Measurements from ENCODE around the gene TMA7B. TPM values are rescaled to one million over a fixed set of nuclear protein-coding genes. Genes with fewer than 3 reads are reported as not detected.
"Not testable (repeated sequence)": the region's sequence is repeated elsewhere in the genome, so short reads cannot be mapped to it uniquely, and the experiment has no call there.

The TMA7B gene
- total RNA-seq, 1 donor from 2014 or later: not detected

GRCh38 chr22:39949964-39950737 is 10.0 kb upstream of the TMA7B start:
- DNase-seq (no peak), ATAC-seq (no peak)
- intact Hi-C loops (cut with micrococcal nuclease): no loop called here

DNA sequence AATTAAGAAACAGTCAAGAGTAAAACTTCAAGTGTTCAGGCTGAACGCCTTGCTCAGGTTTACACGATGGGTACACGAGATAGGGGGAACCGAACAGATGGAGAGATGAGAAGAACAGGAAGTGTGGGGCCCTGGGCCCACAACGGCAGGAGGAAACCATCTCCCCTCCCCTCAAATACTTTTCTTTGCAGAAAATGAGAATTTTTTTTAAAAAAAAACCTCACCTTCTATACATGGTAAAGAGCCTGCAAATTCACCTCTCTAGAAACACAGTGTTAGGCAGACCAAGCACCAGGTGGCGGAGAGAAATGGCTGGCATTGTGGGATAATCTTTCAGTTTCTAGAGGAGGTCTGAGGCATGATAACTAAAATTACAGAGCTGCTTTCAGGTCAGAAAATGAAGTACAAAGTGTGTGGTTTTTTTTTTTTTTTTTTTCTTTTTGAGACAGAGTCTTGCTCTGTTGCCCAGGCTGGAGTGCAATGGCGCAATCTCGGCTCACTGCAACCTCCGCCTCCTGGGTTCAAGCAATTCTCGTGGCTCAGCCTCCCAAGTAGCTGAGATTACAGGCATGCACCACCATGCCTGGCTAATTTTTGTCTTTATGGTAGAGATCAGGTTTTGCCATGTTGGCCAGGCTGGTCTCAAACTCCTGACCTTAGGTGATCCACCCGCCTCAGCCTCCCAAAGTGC is 8.4 kb upstream of the TMA7B start:
- ATAC-seq; intact Hi-C loops (cut with micrococcal nuclease); DNase-seq: not testable (repeated sequence)

DNA sequence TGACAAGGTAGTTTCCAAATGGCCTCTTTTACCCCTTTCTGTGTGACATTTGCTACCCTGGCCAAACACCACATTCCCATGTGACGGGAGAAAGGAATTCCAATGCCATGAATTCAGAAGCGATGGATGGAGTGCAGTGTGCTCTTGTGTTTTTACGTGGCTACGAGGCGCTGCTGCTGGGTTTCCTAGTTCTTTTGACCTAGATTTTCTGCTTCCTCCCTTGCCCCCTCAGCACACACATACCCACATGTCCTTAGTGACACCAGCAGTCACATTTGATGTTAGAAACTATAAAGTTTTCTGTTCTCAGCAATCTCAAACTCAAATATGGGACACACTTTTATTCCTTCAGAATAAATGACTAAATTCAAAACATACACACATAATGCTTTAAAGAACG is 7.8 kb upstream of the TMA7B start:
- ATAC-seq: no peak
- intact Hi-C loops (cut with micrococcal nuclease): no loop called here
- no peak for DNase-seq

GRCh38 chr22:39953101-39953500 is 7.1 kb upstream of the TMA7B start:
- intact Hi-C loops (cut with micrococcal nuclease): no loop called here
- ATAC-seq (no peak), DNase-seq (no peak)

DNA sequence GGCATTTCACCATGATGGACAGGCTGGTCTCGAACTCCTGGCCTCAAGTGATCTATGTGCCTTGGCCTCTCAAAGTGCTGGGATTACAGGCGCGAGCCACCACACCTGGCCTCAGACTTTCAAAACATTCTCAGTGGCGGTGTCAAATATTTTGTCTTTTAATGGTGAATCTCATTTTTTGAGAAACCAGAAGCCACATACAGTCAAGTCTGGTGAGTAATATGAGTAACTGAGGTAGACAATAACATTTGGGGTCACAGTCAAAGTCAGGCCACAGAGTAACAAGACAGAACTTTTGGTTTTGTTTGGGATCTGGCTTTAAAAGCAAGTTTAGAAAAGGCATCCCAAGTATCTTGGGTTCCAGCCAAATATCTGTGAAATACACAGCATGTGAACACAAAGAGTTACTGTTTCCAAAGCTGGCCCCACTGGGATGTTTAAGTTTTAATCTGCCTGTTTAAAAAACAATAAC is 5.6 kb upstream of the TMA7B start:
- DNase-seq: no peak
- ATAC-seq: peak; percentile 23
- intact Hi-C loops (cut with micrococcal nuclease): no loop called here

DNA sequence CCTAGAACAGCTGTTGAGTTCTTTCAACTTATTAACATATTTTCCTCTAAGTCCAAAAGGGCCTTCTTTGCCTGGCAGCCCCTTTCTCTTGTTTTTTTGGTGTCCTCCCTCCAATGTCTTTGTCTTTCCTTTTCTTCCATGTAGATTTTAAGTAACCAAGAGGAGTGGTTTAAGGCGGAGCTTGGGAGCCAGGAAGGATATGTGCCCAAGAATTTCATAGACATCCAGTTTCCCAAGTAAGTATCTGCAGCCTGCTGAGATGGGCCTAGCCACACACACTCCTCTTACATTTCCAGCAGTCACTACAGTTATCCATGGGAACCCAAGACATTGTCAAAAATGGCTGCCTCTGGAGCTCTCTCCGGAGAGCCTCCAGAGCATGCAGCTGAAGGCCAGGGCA is 4.5 kb upstream of the TMA7B start:
- intact Hi-C loops (cut with micrococcal nuclease): no loop called here
- ATAC-seq: no peak
- DNase-seq: no peak

DNA sequence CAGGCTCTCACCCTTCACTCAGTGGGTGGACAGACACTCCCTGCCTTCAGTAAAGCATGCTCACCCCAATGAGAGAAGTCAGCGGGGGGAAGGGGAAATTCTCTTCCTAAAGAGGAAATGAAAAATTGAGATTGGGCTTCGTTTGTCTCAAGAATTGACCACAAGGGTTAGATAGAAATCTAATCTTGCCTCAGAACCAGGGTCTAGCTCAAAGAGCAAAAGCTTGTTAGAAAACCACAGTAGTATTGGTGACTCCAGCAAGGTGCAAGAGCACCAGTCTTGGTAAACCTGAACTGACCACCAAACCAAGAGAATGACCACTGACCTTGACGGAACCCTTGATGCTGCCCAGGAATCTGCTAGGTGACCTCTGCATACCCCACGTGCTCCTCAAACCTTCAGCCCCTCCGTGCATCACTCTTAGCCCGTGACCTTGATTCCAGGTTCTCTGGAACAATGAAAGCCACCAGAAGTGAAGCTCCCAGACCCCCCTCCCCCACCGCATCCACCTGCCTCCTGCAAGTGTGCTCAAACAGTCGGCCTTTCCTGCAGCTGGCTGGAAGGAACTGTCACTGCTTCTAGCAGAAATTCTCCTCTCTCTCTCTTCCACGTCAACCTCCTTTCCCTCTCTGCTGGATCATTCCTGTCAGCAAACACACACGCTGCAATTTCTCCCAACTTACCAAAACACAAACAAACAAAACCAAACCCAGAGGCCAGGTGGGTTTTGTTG is 3.1 kb upstream of the TMA7B start:
- ATAC-seq (no peak), DNase-seq (no peak)
- intact Hi-C loops (cut with micrococcal nuclease): no loop called here

DNA sequence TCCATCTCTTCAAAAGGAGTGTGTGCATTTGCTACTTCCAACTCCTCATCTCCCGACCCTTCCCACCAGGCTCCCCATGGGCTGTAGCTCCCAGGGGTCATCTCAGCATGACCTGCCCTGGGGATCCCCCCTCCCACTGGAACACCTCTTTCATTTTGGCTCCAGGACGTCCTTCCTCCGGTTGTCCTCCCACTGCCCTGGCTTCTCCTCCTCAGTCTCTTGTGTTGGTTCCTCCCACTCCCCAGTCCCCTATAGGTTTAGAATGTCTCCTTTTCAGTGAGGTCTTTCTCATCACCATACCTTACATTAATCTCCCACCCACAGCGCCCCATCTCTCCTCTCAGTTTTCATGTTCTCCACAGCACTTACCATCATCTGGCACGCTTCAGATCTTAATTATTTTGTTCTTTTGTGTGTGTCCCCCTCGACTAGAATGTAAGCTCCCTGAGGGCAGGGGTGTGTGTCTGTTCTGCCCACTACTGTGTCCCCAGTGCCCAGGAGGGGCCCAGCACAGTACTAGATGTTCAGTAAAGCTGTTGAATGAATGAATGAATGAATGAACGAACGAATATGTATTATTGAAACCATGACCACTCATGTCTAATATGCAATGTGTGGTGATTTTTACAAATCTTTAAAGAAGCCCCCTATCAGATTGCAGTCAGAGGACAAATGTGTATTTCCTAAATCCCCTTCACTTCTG is 2.0 kb upstream of the TMA7B start:
- DNase-seq: no peak
- intact Hi-C loops (cut with micrococcal nuclease): no loop called here
- no peak for ATAC-seq

DNA sequence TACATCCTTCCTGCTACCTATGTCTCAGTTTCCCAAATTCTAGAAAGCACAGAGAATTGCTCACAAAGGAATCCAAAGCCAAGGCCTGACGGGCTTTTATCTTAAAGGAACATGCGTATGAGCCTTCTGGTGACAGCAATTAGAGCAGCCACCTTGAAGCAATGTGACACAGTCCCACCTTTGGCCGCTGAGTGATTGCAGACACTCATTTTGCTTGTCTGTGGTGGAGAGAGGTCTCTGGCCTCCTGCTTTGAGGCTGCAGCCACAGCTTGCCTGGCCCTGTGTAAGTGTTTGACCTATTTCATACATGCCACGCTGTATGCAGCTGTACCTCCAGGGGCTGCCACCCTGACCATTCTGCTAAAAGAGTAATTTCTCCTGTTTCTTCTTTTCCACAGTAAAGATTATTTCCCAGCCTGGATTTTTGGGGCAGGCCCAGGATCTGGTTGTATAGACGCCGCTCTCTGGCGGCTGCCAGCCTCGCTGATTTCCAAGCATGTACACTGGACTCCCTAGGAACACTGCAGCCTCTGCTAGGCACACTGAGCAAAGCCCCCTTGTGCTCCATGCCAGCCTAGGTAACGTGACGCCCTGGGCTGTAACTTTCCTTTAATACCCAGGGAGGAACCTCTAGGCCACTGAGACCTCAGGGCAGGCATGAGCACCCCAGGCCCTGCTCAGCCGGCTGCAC is 1.1 kb upstream of the TMA7B start:
- intact Hi-C loops (cut with micrococcal nuclease): no loop called here
- DNase-seq: no peak
- no peak for ATAC-seq

GRCh38 chr22:39960791-39961746 is 872 bp downstream of the TMA7B start:
- intact Hi-C loops (cut with micrococcal nuclease): no loop called here
- peak; percentile 33 for ATAC-seq
- DNase-seq: no peak

DNA sequence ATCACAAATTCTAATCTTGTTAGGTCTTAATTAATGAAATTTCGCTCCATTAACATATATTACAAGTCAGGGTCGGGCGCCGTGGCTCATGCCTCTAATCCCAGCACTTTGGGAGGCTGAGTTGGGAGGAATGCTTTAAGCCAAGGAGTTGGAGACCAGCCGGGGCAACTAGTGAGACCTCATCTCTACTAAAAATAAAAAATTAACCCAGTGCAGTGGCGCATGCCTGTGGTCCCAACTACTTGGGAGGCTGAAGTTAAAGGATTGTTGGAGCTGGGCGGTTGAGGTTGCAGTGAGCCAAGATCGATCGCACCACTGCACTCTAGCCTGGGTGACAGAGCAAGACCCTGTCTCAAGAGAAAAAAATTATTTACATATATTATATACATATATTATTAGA is 1.9 kb downstream of the TMA7B start:
- DNase-seq: no peak
- no peak for ATAC-seq
- intact Hi-C loops (cut with micrococcal nuclease): no loop called here

DNA sequence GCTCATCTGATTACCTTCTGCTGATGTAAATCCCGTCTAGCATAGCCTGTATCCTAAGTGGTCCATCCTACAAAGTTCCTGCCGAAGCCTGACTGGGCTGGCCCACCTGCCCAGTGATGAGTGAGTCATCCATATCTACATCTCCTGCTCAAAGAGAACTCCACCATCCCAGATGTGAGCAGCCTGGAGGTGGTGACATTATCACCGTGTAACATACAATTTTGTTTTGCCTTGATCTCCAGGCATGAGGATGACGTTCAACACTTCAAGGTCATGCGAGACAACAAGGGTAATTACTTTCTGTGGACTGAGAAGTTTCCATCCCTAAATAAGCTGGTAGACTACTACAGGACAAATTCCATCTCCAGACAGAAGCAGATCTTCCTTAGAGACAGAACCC is 5.6 kb downstream of the TMA7B start:
- intact Hi-C loops (cut with micrococcal nuclease): no loop called here
- DNase-seq (no peak), ATAC-seq (no peak)

- no peak for ATAC-seq
- intact Hi-C loops (cut with micrococcal nuclease): no loop called here
- no peak for DNase-seq
Observed at GRCh38 chr22:39966470-39966869, 6.3 kb downstream of the TMA7B start.

DNA sequence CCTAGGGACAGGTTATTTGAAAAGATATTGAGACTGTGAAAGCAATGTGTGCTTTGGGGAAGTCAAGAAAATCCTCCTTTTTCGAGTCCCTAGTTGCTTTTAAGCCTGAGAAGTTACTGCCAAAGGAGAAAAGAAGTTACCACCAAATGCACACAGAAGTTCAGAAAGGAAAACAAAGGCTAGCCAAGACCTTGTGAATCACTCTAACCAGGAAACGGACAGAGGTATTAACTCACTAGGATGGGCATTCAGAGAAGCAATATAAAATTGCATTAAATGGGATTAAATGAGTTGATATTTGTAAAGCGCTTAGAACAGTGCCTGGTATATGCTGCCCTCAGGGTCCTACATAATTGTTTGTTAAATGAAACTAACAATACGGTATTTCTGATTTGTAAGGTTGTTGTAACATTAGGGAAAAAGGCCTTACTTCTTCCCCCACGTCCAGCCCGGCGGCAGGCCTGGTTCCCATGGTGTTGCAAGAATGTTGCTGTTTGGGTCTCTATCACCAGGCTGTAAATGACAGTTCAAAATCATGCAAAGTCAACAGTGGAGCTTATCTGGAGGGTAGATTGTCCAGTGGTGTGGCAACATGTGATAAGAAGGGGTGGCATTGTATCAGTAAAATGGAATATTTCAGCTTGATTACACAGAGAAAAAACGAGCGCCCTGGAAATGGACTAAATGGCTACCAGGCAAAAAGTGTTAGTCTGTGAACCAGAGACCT is 7.1 kb downstream of the TMA7B start:
- DNase-seq: no peak
- no peak for ATAC-seq
- intact Hi-C loops (cut with micrococcal nuclease): no loop called here

GRCh38 chr22:39967996-39968972 is 8.1 kb downstream of the TMA7B start:
- ATAC-seq: peak; percentile 89
- intact Hi-C loops (cut with micrococcal nuclease): no loop called here
- DNase-seq: peak; percentile 46

DNA sequence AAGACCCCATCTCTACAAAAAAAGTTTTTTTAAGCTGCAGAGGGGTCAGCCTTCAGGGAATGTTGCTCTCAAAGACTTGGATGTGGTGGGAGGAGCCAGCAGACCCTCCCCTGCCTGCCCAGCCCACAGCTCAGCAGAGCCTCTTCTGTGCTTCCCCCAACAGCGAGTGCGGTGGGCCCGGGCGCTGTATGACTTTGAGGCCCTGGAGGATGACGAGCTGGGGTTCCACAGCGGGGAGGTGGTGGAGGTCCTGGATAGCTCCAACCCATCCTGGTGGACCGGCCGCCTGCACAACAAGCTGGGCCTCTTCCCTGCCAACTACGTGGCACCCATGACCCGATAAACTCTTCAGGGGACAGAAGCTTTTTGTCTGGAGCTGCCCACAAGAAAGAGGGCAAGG is 10.5 kb downstream of the TMA7B start:
- ATAC-seq (no peak), DNase-seq (no peak)
- intact Hi-C loops (cut with micrococcal nuclease): no loop called here
